A549 (cell line): ENCODE measurements around the gene ORC4. TPM values are rescaled to one million over a fixed set of nuclear protein-coding genes. Genes with fewer than 3 reads are reported as not detected.

Experiments
- ATAC-seq, 2 experiments: fragments of 200-7000 bp in 1 of 2; fragments of >200 bp in 1 of 2; cut with Nextera tagmentation in 1 of 2; cut with Tn5 transposase in 1 of 2; 3 replicates each; pipeline versions ENCODE4 v1.8.0 to v1.9.1; 2018 to 2020; ENCODE audit warnings: mild to moderate bottlenecking in 1 of 2, moderate library complexity in 1 of 2
- CTCF ChIA-PET: fragments of 300-600 bp; sonication (Branson Sonifier 250); formaldehyde crosslinking; extraction: SDS; loops from one replicate; lab custom pipeline; 2021; ENCODE audit warnings: antibody characterized with exemption, inconsistent platforms; lab: Yijun Ruan, JAX
- POLR2A ChIA-PET: fragments of 350-600 bp; formaldehyde crosslinking; extraction: SDS; loops from one replicate; lab custom pipeline; 2021; ENCODE audit warnings: antibody characterized with exemption, inconsistent platforms; lab: Yijun Ruan, JAX
- DNase-seq, 2 experiments: peaks; one replicate each; pipeline versions ENCODE4 v3.0.0 to v3.0.0-alpha.2; 2011 to 2016; ENCODE audit warnings: low read depth in 1 of 2, low spot score in 1 of 2
- FAIRE-seq: peaks from 2 replicates; lab custom pipeline; 2011; peaks lifted over from hg19 to GRCh38; lab: Jason Lieb, UNC
- H3K27ac ChIP-seq, 2 experiments: fragments of >200 bp; sonication (Bioruptor Twin); formaldehyde crosslinking; 3 replicates each; pipeline ENCODE4 v1.5.1; 2016 to 2017
- H3K4me1 ChIP-seq: fragments of >200 bp; sonication (Bioruptor Twin); formaldehyde crosslinking; 3 replicates; pipeline ENCODE4 v1.6.1; 2016
- H3K4me2 ChIP-seq: fragments of >200 bp; sonication (Bioruptor Twin); formaldehyde crosslinking; 3 replicates; pipeline ENCODE4 v1.6.1; 2016
- H3K4me3 ChIP-seq: fragments of >200 bp; sonication (Bioruptor Twin); formaldehyde crosslinking; 3 replicates; pipeline ENCODE4 v1.5.1; 2016
- H3K9me3 ChIP-seq: fragments of >200 bp; sonication (Bioruptor Twin); formaldehyde crosslinking; 3 replicates; pipeline ENCODE4 v1.6.1; 2016
- BHLHE40 ChIP-seq: IDR thresholded peaks from 2 replicates; pipeline ENCODE4 v1.6.1; 2012; ENCODE audit warnings: low read depth, low read length, inconsistent platforms
- CBX2 ChIP-seq: fragments of 200-600 bp; sonication (generic); IDR thresholded peaks from 2 replicates; pipeline ENCODE4 v1.6.1; 2016; ENCODE audit warnings: low read depth, mild to moderate bottlenecking, borderline replicate concordance
- CHD2 ChIP-seq: fragments of 150-350 bp; IDR thresholded peaks from 2 replicates; pipeline ENCODE4 v1.6.1; 2014; ENCODE audit warnings: low read length; ENCODE audit not compliant: partially characterized antibody
- CHD4 ChIP-seq: fragments of 200-600 bp; sonication (generic); IDR thresholded peaks from 2 replicates; pipeline ENCODE4 v1.6.1; 2016; ENCODE audit warnings: antibody characterized with exemption, mild to moderate bottlenecking, borderline replicate concordance
- E2F6 ChIP-seq: IDR thresholded peaks from 2 replicates; pipeline ENCODE4 v1.6.1; 2012; ENCODE audit warnings: low read depth, borderline replicate concordance
- EHF ChIP-seq: fragments of 250-450 bp; sonication (Bioruptor Pico); IDR thresholded peaks from 2 replicates; pipeline ENCODE4 v1.5.0; 2020; ENCODE audit warnings: mild to moderate bottlenecking
- EHMT2 ChIP-seq: fragments of 200-600 bp; sonication (generic); IDR thresholded peaks from 2 replicates; pipeline ENCODE4 v1.6.1; 2016; ENCODE audit warnings: antibody characterized with exemption, low read depth, mild to moderate bottlenecking, moderate library complexity
- EP300 ChIP-seq, 2 experiments: fragments of >200 bp; sonication (Bioruptor Twin); formaldehyde crosslinking; IDR thresholded peaks; 2 replicates in 1 of 2; 3 replicates in 1 of 2; pipeline ENCODE4 v1.6.1; 2016 to 2017
- FOSL2 ChIP-seq, 2 experiments: fragments of 450-650 bp in 1 of 2; fragments of >200 bp in 1 of 2; sonication (Bioruptor Twin) in 1 of 2; formaldehyde crosslinking; IDR thresholded peaks; 2 replicates each; pipeline versions ENCODE4 v1.5.0 to v1.6.1; 2016 to 2020; ENCODE audit warnings: mild to moderate bottlenecking in 1 of 2, moderate library complexity in 1 of 2
- HDAC2 ChIP-seq: fragments of 200-600 bp; sonication (generic); IDR thresholded peaks from 2 replicates; pipeline ENCODE4 v1.6.1; 2016
- HOXA7 ChIP-seq: fragments of 250-450 bp; sonication (Bioruptor Pico); IDR thresholded peaks from 2 replicates; pipeline ENCODE4 v1.5.0; 2020; ENCODE audit warnings: mild to moderate bottlenecking, moderate library complexity
- JUN ChIP-seq, 2 experiments: fragments of >200 bp; sonication (Bioruptor Twin); formaldehyde crosslinking; IDR thresholded peaks; 2 replicates in 1 of 2; 3 replicates in 1 of 2; pipeline ENCODE4 v1.6.1; 2016 to 2017
- KDM1A ChIP-seq: fragments of 200-600 bp; sonication (generic); IDR thresholded peaks from 2 replicates; pipeline ENCODE4 v1.6.1; 2016; ENCODE audit warnings: low read depth, mild to moderate bottlenecking
- PBX3 ChIP-seq: IDR thresholded peaks from 2 replicates; pipeline ENCODE4 v1.6.1; 2012
- POLR2AphosphoS2 ChIP-seq: conservative IDR thresholded peaks from 2 replicates; pipeline ENCODE4 v1.6.1; 2012; ENCODE audit warnings: low read length, improper control_type of control experiment, inconsistent platforms
- RAD21 ChIP-seq, 2 experiments: fragments of >200 bp in 1 of 2; sonication (Bioruptor Twin) in 1 of 2; formaldehyde crosslinking in 1 of 2; IDR thresholded peaks in 1 of 2; conservative IDR thresholded peaks in 1 of 2; 2 replicates in 1 of 2; 3 replicates in 1 of 2; pipeline ENCODE4 v1.6.1; 2012 to 2018; ENCODE audit warnings: inconsistent platforms in 1 of 2
- RCOR1 ChIP-seq: fragments of 150-350 bp; IDR thresholded peaks from 2 replicates; pipeline ENCODE4 v1.6.1; 2014; ENCODE audit warnings: antibody characterized with exemption, low read length, low read depth
- REST ChIP-seq: fragments of 200-600 bp; sonication (generic); IDR thresholded peaks from 2 replicates; pipeline ENCODE4 v1.6.1; 2016; ENCODE audit warnings: antibody characterized with exemption, mild to moderate bottlenecking, moderate library complexity
- SREBF2 ChIP-seq: fragments of 450-650 bp; IDR thresholded peaks from 2 replicates; pipeline ENCODE4 v1.6.1; 2014; ENCODE audit warnings: mild to moderate bottlenecking, moderate library complexity
- TFCP2L1 ChIP-seq: fragments of 250-450 bp; sonication (Bioruptor Pico); IDR thresholded peaks from 2 replicates; pipeline ENCODE4 v1.5.0; 2021; ENCODE audit warnings: mild to moderate bottlenecking
- TP53 ChIP-seq: fragments of 250-450 bp; sonication (Bioruptor Pico); IDR thresholded peaks from 2 replicates; pipeline ENCODE4 v1.5.0; 2021; ENCODE audit warnings: mild to moderate bottlenecking, moderate library complexity
- ZFP36 ChIP-seq: fragments of 450-650 bp; IDR thresholded peaks from 2 replicates; pipeline ENCODE4 v1.6.1; 2014; ENCODE audit warnings: borderline replicate concordance; ENCODE audit not compliant: partially characterized antibody
- ZNF302 ChIP-seq: fragments of 250-450 bp; sonication (Bioruptor Pico); IDR thresholded peaks from 2 replicates; pipeline ENCODE4 v1.9.0; 2021; ENCODE audit warnings: inconsistent platforms, mild to moderate bottlenecking, moderate library complexity
- ZSCAN20 ChIP-seq: fragments of 250-450 bp; sonication (Bioruptor Pico); IDR thresholded peaks from 2 replicates; pipeline ENCODE4 v1.8.0; 2022; ENCODE audit warnings: mild to moderate bottlenecking, moderate library complexity
- WGBS: methylation state at CpG from one replicate; pipeline ENCODE4 v1.1.6; 2017; ENCODE audit errors: missing lambda C conversion rate; 5-methylcytosine and 5-hydroxymethylcytosine counted together
- polyA plus RNA-seq, 4 experiments: library from polyadenylated mRNA; depleted of rRNA in 3 of 4; stranded (reverse); fragments of >200 nt; fragmentation: RNase III in 1 of 4; extraction: RNeasy Plus Mini Kit Qiagen cat#74134 plus additional on column Dnase treatment in 1 of 4; gene quantifications; 2 replicates in 3 of 4; 3 replicates in 1 of 4; pipeline ENCODE4 v1.2.3, GENCODE V29; 2011 to 2017
- TF ChIP-seq, protein P1 (sequence below): fragments of >200 bp; sonication (Bioruptor Twin); formaldehyde crosslinking; IDR thresholded peaks from 2 replicates; pipeline ENCODE4 v1.6.1; 2016
- TF ChIP-seq, protein P2 (sequence below): fragments of 450-650 bp; IDR thresholded peaks from 2 replicates; pipeline ENCODE4 v1.6.1; 2014; ENCODE audit warnings: antibody characterized with exemption

The ORC4 gene
- polyA plus RNA-seq, 2 of the 4 experiments (the other 2 are of a cell fraction): 38.5 to 99.1 TPM

DNA sequence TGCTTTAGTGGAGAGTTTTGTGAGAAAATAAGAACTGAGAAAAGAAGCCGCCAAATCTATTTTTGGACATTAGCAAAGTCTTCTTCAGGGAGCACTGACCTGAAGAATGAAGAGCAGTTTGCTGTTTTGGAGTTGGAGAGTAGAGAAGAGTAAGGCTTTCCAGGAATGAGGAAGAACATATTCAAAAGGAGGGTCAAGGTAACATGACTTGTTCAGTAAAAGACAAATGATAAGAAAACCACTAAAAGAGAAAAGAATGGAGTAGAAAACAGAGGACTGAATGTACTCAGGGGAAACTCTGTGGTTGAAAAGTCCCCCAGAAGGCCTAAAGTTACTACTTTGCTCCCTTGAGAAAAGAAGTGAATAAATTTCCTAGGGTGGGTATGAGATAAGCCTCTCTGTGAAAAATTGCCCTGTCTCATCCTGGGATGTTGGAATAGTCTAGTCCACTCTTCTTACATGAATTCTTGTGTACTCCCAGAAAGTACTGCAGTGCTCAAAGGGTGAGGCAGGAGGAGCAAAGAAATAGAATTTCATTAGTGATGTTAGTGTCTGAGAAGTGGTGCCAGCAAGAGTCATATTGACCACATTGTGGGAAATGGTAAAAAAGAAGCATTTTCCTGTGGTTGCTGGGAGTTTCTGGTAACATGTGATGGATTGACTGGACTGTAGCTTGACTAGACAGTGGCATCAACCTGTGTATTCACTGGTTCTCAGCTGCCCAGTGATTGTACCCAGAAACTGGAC, 28.1 kb upstream of the ORC4 start:
- H3K27ac ChIP-seq: no peak overlapping the region
- H3K9me3 ChIP-seq: no peaks in the 10 kb centered on the region
- ATAC-seq (no peak), DNase-seq (no peak), FAIRE-seq (no peak)
- TF ChIP-seq EHMT2 (no peak), SREBF2 (no peak), CHD4 (no peak), CBX2 (no peak), HOXA7 (no peak), POLR2AphosphoS2 (no peak), CHD2 (no peak), TFCP2L1 (CRISPR knock-in tag) (no peak), EP300 (IDR thresholded peaks at IDR 0.05) (no peak)
- TF ChIP-seq, protein P1, sequence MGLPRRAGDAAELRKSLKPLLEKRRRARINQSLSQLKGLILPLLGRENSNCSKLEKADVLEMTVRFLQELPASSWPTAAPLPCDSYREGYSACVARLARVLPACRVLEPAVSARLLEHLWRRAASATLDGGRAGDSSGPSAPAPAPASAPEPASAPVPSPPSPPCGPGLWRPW: no peak
- H3K4me3 ChIP-seq: no peak overlapping the region
- 0 out of 3 replicates have a peak, but pooled peaks cover 2% of the 10 kb centered on the region for H3K4me1 ChIP-seq
- CTCF ChIA-PET: no interaction called here
- POLR2A ChIA-PET: interaction anchor here (1.1 kb wide), 1 partner anchor 28 kb away, joined by 4 read pairs; the partner anchor contains the start of genes MBD5 and ORC4
- WGBS: 76% methylated on average over 1 of the region's 1 CpG
- no peak overlapping the region for H3K4me2 ChIP-seq

DNA sequence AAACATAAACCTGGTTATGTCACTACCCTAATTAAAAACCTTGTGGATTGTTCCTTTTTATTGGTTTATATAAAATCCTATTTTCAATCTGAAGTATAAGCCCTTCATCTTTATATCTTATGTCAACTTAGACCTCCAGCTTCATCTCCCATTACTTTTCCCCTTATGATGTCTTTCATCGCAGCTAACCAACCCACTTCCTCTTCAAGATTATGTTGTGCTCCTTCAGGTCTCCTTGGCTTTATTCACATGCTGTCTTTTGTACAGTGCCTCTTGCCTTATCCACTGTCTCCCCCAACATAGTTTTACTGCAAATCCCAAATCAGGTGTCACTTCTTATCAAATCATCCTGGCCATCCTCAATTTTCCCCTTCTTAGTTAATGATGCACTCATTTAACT, 26.3 kb upstream of the ORC4 start:
- 0 out of 3 replicates have a peak, but pooled peaks cover 2% of the 10 kb centered on the region for H3K4me1 ChIP-seq
- no peak for DNase-seq
- no peak overlapping the region for H3K27ac ChIP-seq
- no peak for ATAC-seq
- FAIRE-seq: no peak
- H3K4me3 ChIP-seq: no peak overlapping the region
- ChIA-PET CTCF (no interaction called here), POLR2A (no interaction called here)
- H3K4me2 ChIP-seq: no peak overlapping the region
- no peak for TF ChIP-seq EHF
- no peak for TF ChIP-seq PBX3
- TF ChIP-seq KDM1A: no peak
- TF ChIP-seq HDAC2: no peak
- TF ChIP-seq FOSL2 (IDR thresholded peaks at IDR 0.05): no peak
- no peak for TF ChIP-seq FOSL2 (CRISPR knock-in tag; IDR thresholded peaks at IDR 0.05)
- no peak for TF ChIP-seq ZSCAN20 (CRISPR knock-in tag)
- TF ChIP-seq TP53: no peak
- TF ChIP-seq JUN (IDR thresholded peaks at IDR 0.05): no peak
- TF ChIP-seq, all 56 proteins: peak for 0
- 92% methylated on average over 1 of the region's 1 CpG for WGBS
- no peaks in the 10 kb centered on the region for H3K9me3 ChIP-seq

DNA sequence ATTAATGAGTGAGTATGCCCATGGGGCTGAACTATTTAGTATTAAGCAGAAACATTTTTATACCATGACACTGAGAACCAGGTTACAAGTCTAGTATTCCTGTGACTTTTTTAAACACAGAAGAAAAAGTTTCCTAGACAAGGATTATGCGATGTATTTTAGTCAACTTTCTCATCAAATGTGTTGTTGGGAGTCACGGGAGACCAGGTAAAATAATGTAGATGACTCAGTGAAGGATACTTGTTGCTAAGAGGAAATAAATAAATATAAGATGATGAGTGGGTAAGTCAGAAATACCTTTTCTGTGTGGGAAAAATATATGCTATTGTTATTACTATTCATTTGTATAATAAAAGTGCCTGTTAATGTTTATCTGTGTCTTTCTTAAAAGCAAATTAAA, 23.8 kb upstream of the ORC4 start:
- CTCF ChIA-PET: no interaction called here
- peak; percentile 5 to 18 for DNase-seq
- ATAC-seq: no peak
- POLR2A ChIA-PET: no interaction called here
- no peak overlapping the region for H3K27ac ChIP-seq
- no peak for FAIRE-seq
- no peak overlapping the region for H3K4me2 ChIP-seq
- 0 out of 3 replicates have a peak, but pooled peaks cover under 1% of the 10 kb centered on the region for H3K4me1 ChIP-seq
- H3K4me3 ChIP-seq: no peak overlapping the region
- no peaks in the 10 kb centered on the region for H3K9me3 ChIP-seq
- WGBS: 84% methylated on average over 2 of the region's 2 CpGs
- TF ChIP-seq CBX2 (no peak), FOSL2 (IDR thresholded peaks at IDR 0.05) (no peak), FOSL2 (CRISPR knock-in tag; IDR thresholded peaks at IDR 0.05) (no peak), BHLHE40 (no peak), RAD21 (conservative IDR thresholded peaks at IDR 0.05 in 1 of 2, IDR thresholded peaks at IDR 0.05 in 1 of 2) (no peak), REST (no peak), ZNF302 (CRISPR knock-in tag) (no peak), RCOR1 (no peak), E2F6 (no peak), EHMT2 (no peak), ZFP36 (no peak), CHD4 (no peak)
- TF ChIP-seq, protein P2, sequence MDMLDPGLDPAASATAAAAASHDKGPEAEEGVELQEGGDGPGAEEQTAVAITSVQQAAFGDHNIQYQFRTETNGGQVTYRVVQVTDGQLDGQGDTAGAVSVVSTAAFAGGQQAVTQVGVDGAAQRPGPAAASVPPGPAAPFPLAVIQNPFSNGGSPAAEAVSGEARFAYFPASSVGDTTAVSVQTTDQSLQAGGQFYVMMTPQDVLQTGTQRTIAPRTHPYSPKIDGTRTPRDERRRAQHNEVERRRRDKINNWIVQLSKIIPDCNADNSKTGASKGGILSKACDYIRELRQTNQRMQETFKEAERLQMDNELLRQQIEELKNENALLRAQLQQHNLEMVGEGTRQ: no peak
- TF ChIP-seq, protein P1: no peak
